Mesodermal cell (in vitro differentiated cells): Measurements from ENCODE around the gene FAIM2.
"Not testable (repeated sequence)": the region's sequence is repeated elsewhere in the genome, so short reads cannot be mapped to it uniquely, and the experiment has no call there.

Source experiments
- H3K27ac ChIP-seq: 2 replicates; pipeline ENCODE4 v1.7.0; 2013; ENCODE audit warnings: mild to moderate bottlenecking, low read depth, low read length, moderate library complexity; ENCODE audit not compliant: severe bottlenecking
- H3K36me3 ChIP-seq: 2 replicates; pipeline ENCODE4 v1.7.1; 2013; ENCODE audit warnings: mild to moderate bottlenecking, low read length, moderate library complexity; ENCODE audit not compliant: control insufficient read depth, insufficient read depth
- H3K4me1 ChIP-seq: one replicate; pipeline ENCODE4 v1.7.1; 2013; ENCODE audit warnings: mild to moderate bottlenecking, low read length; ENCODE audit not compliant: insufficient read depth, control insufficient read depth, poor library complexity, severe bottlenecking
- H3K4me3 ChIP-seq: 2 replicates; pipeline ENCODE4 v1.7.0; 2013; ENCODE audit warnings: low read length, control low read depth, mild to moderate bottlenecking; ENCODE audit not compliant: insufficient read depth, poor library complexity, severe bottlenecking; ENCODE audit errors: extremely low read depth
- H3K9me3 ChIP-seq: 2 replicates; pipeline ENCODE4 v1.7.1; 2013; ENCODE audit warnings: mild to moderate bottlenecking, low read length, moderate library complexity; ENCODE audit not compliant: control insufficient read depth
- WGBS, 2 experiments: methylation state at CpG; one replicate each; pipeline ENCODE4 v1.1.5; 2013; ENCODE audit warnings: missing lambda C conversion rate in 2 of 2; ENCODE audit not compliant: insufficient coverage in 2 of 2; 5-methylcytosine and 5-hydroxymethylcytosine counted together

Gene FAIM2

DNA sequence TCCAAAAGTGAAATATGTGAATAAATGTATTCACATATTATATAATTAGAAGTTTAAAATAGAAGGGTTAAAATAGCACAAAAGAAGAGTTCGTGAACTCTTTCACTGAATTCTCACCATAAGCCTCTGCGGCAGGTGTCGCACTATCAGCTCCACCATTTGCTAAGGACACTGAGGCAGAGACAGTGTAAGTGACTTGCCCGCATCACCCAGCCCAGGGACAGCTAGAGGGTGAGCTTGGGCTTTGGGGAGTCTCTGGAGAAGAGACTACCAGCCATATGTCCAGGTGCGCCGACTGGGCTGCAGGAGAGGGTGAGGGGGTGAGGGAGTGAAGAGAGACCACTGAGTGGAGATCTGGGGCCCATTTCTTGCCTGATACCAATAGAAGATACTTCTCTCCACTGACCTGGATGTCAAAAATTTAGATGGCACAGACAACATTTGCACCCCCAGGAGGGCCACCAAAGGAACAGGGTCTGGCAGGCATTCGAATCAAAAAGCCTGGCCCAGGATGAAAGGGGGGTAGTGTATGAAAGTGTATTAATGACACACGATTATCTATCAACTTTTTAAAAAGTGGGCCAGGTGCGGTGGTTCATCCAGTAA is 28.5 kb downstream of the FAIM2 start:
- Histone ChIP-seq H3K4me3 (no peak overlapping the region), H3K4me1 (no peaks in the 10 kb centered on the region), H3K36me3 (no peaks in the 10 kb centered on the region), H3K9me3 (no peaks in the 10 kb centered on the region), H3K27ac (no peak overlapping the region)
- 96 to 97% methylated on average over 7 to 9 of the region's 9 CpGs for WGBS, 2 experiments

DNA sequence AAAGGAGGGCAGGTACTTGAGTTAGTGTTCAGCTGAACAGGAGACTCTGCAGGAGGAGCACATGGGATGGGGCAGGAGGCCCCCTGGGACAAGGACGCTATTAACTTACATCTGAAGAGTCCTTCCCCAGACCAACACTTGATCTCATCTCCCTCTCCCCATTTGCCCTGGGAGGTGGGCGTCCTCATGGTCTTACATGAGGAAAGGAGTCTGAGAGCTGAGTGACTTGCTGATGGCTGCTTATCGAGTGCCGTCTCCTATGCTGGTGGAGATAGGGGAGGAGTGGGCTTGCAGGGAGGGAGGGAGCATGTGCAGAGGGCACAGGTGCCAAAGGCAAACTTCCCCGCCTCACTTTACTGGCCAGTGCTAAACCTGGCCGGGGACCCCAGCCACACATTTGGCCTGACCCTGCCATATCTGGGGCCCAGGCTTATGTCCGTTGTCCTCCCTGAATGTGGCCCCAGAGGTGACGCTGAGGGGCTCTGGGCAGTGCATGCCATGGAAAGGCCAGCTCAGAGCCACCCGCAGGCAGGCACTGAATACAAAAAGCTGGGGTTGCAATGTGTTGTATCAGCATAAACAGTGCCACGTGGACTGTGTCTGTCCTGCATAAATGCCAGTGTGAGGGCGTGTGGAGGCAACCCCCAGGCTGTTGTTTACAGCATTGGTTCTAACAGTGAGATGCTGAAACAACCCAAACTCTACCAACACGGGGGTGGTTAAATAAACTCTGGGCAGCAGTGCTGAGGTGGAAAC is 29.4 kb downstream of the FAIM2 start:
- Histone ChIP-seq H3K4me3 (no peak overlapping the region), H3K4me1 (peaks cover 7% of the 10 kb centered on the region), H3K36me3 (no peaks in the 10 kb centered on the region), H3K9me3 (no peaks in the 10 kb centered on the region), H3K27ac (no peak overlapping the region)
- WGBS, 2 experiments, result 83% methylated on average over 7 to 9 of the region's 12 CpGs

DNA sequence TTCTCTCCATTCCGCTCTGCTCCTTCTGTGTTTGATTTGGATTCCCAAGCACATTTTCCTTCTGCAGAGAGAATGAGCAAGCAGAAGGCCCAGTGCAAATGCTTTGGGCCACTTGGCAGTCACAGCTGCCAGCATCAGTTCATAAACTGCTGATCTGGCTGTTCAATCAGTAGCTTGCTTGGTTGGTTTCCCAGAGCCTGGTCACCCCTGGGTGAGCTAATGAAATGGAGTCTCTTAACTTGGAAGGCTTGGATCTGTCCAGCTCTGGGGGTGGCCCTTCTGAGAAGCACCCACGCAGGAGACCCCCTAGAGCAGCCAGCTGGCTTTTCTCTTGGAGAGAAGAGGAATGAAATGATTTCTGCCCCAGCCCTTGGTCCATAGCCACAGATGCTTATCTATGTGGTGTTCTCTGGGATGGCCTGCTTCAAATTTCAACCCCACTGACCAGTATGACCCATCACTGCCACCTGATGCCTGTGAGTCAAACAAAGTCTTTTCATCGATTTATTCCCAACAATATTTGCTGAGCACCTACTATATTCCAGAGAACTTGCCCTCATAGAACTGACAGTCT is 30.3 kb downstream of the FAIM2 start:
- no peaks in the 10 kb centered on the region for H3K9me3 ChIP-seq
- no peaks in the 10 kb centered on the region for H3K36me3 ChIP-seq
- 94 to 100% methylated on average over 1 to 2 of the region's 3 CpGs for WGBS, 2 experiments
- H3K27ac ChIP-seq, result no peak overlapping the region
- H3K4me1 ChIP-seq, result peaks cover 15% of the 10 kb centered on the region
- no peak overlapping the region for H3K4me3 ChIP-seq

DNA sequence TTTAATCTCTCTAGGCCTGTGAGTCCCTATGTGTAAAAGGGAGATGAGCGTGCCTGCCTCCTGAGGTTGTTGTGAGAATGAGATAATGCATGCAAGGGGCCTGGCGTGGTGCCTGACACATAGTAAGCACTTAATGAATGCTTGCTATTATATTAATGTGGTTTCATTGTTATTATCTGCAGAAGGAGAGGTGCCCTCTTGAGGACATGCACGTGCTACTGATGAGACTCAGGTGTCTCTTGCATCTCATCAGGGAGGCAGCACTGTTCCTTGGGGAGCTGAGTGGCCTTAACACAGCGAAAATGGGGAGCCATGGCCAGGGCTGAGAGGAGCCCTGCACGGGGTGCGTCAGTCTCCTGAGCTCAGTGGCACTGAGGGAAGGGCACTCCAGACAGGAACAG is 30.9 kb downstream of the FAIM2 start:
- no peak overlapping the region for H3K27ac ChIP-seq
- peaks cover 22% of the 10 kb centered on the region for H3K4me1 ChIP-seq
- no peaks in the 10 kb centered on the region for H3K9me3 ChIP-seq
- WGBS, 2 experiments, result 73 to 83% methylated on average over 4 of the region's 6 CpGs
- no peak overlapping the region for H3K4me3 ChIP-seq
- H3K36me3 ChIP-seq, result no peaks in the 10 kb centered on the region

DNA sequence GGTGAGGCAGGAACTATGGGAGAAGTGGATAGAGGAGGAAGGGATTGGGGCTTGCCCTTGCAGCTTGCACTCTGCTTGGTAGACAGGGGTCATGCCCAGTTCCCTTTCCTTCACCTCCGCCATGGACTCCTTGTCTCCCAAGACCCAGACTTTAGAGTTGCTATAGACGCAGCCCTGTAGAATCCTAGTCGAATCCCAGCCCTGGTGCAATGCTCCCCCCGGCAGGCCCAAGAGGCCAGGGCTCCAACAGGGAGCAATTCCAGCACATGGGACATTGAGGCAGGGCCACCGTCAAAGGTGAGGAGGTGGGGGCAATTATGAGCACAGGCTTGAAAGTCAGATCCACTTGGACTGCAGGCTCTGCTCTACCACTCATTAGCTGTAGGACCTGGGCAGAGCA is 31.3 kb downstream of the FAIM2 start:
- Histone ChIP-seq H3K9me3 (no peaks in the 10 kb centered on the region), H3K27ac (no peak overlapping the region), H3K4me1 (peaks cover 26% of the 10 kb centered on the region), H3K36me3 (no peaks in the 10 kb centered on the region), H3K4me3 (no peak overlapping the region)
- WGBS, 2 experiments, result 93 to 98% methylated on average over 5 of the region's 5 CpGs

DNA sequence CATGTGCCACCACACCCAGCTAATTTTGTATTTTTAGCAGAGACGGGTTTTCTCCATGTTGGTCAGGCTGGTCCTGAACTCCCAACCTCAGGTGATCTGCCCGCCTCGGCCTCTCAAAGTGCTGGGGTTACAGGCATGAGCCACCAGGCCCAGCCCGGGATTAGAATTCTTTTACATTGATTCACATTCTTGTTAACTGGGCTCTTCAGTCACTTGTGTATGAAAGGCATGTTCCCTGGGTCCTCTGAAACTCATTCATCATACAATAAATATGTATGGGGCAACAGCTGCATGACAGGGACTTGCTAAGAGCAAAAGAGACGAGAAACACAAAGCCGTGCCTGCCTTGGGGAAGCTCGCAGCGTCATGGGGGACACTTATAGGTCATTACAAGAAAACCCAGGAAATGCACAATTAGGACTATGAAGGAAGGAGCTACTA is 31.9 kb downstream of the FAIM2 start:
- not testable (repeated sequence) for H3K27ac ChIP-seq

DNA sequence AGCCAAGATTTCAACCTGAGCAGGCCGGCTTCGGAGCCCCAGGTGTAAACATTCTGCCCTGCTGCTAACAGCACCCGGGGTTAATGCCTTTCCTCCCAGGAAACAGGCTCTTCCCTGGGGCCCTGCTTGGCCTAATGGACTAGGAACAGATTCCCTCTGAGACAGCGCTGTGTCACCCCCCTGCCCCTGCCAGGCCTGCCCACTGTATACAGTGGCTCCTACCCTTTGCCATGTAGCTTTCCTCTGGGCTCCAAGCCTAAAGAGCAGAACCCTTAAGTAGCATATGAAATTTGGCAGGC is 32.5 kb downstream of the FAIM2 start:
- H3K9me3 ChIP-seq, result no peaks in the 10 kb centered on the region
- WGBS, 2 experiments, result 94% methylated on average over 4 of the region's 4 CpGs

More for the DNA sequence above, 31.9 kb downstream of the FAIM2 start:
- H3K36me3 ChIP-seq, H3K9me3 ChIP-seq, H3K4me3 ChIP-seq: not testable (repeated sequence)
- peaks cover 26% of the 10 kb centered on the region for H3K4me1 ChIP-seq
- 93 to 96% methylated on average over 7 of the region's 8 CpGs for WGBS, 2 experiments

DNA sequence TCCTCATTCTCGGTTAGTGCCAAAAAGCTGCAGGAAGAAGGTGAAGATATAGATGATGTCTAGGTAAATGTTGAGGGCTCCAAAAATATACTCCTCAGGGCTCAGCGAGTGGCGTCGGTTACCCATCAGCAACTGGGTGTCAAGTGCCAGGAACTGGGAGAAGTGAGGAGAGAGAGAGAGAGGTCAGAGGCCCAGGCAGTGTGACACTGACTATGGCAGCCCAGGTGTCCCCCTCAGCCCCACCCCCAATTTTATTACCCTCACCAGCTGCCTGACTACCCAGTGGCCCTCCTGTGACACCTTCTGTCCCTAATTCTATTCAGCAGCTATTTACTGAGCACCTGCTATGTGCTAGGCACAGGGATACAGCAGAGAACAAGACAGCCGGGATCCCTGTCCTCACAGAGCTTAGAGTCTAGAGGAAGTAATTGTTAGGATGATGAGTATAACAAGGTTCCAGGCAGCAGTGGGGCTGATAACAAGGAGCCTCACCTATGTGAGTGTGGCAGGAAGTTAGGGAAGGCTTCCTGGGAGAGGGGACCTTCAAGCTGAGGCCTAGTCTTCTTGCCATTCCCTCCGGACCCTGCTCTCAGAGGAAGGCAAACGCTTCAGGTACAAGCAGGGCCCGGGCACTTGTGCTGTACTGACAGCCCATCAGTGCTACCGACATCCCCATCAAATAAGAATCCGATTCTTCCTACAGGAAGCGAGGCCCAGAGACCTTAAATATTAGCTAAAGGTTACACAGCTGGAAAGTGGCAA is 33.0 kb downstream of the FAIM2 start:
- WGBS, 2 experiments, result 85 to 95% methylated on average over 5 to 8 of the region's 11 CpGs
- Histone ChIP-seq H3K27ac (no peak overlapping the region), H3K36me3 (no peaks in the 10 kb centered on the region), H3K4me1 (peaks cover 26% of the 10 kb centered on the region), H3K9me3 (no peaks in the 10 kb centered on the region), H3K4me3 (no peak overlapping the region)

More for the DNA sequence above, 32.5 kb downstream of the FAIM2 start:
- no peak overlapping the region for H3K27ac ChIP-seq
- H3K4me1 ChIP-seq, result peaks cover 26% of the 10 kb centered on the region
- no peaks in the 10 kb centered on the region for H3K36me3 ChIP-seq
- H3K4me3 ChIP-seq, result no peak overlapping the region

DNA sequence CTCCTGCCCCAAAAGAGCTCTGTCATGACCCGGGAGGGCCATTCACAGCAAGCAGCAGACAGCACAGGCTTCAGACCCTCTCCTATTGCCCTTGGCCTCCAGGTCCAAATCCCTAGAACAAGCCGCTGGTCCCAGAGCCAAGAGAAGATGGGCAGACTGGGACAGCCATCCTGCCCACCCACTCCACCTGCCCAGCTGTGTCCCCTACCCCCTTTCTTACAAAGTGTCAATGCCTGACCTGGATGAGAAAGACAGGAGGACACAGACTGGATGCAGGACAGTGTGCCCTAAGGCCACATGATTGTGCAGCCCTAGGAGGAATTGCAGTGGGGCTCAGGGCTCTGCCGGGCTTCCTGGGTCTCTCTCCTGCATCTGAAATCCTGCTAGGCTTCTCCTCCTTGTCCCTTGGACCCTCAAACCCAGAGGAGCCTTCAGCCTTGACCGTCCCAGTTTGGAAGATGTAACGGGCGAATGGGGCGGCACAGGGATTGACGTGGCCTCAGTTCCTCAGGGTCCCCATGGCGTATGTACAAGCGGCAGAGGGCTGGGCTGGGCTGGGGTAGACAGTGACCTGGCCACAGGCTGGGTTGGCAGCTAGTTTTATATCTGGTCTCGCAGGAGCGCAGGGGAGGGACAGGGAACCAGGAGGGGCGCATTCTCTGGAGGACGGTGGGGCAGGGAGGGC is 33.7 kb downstream of the FAIM2 start:
- Histone ChIP-seq H3K4me1 (peaks cover 26% of the 10 kb centered on the region), H3K36me3 (no peaks in the 10 kb centered on the region), H3K4me3 (no peak overlapping the region), H3K27ac (peak overlapping the region; percentile 41), H3K9me3 (no peaks in the 10 kb centered on the region)
- WGBS, 2 experiments, result 92 to 96% methylated on average over 11 to 13 of the region's 14 CpGs
